ENCODE measurements around the gene NOS3. TPM values are rescaled to one million over a fixed set of nuclear protein-coding genes. Genes with fewer than 3 reads are reported as not detected.

NOS3 gene
- total and polyA plus RNA-seq, 9 of the 15 experiments (the other 6 are each of a cell fraction or from before 2014, with no cell fraction given), result 1.1 to 121 (median 23.6) TPM

DNA sequence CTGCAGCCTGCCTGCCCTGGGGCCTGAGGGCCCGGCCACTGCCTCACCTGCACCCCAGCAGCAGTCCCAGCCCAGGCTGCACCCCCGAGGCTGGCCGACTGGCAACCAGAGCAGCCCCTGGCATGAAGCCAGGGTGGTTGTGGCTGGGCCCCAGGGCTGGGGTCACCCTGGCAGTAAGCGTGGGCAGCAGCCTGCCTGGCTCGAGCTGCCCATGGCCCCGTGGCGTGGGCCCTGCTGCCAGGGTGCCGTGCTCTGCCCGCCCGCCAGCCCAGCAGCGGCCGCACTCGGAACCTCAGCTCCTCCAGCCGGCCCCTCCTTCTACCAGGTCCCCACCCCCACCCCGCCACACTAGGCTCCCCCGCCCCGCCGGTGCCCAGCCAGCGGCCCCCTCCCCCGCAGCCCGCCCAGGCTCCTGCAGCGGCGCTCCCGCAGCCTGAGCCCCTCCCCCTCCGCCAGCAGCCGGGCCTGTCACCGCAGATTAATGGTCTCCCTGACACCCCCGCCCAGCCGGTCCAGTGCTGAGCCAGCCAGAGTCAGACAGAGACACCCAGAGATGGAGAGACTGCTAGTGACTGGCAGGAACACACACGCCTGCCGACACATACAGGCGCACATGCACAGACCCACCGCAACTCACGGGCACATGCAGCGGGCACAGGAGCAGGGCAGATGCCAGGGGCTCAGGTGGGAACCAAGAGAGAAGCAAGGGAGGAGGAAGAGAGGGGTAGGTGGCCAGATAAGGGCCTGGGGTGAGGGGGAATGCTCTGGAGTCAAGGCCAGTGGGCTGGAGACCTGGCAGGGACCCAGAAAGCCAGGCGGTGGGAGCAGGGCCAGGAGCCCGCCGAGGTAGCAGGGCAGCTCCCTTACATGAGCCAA is 35.1 kb upstream of the NOS3 start (continued):
- TF ChIP-seq, protein P1, sequence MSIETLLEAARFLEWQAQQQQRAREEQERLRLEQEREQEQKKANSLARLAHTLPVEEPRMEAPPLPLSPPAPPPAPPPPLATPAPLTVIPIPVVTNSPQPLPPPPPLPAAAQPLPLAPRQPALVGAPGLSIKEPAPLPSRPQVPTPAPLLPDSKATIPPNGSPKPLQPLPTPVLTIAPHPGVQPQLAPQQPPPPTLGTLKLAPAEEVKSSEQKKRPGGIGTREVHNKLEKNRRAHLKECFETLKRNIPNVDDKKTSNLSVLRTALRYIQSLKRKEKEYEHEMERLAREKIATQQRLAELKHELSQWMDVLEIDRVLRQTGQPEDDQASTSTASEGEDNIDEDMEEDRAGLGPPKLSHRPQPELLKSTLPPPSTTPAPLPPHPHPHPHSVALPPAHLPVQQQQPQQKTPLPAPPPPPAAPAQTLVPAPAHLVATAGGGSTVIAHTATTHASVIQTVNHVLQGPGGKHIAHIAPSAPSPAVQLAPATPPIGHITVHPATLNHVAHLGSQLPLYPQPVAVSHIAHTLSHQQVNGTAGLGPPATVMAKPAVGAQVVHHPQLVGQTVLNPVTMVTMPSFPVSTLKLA (conservative IDR thresholded peaks at IDR 0.05), result no peak
- TF ChIP-seq RBM39 (optimal IDR thresholded peaks at IDR 0.05; ENCODE audit: low read depth, low read length) (peak; percentile 28), ZBTB9 (CRISPR knock-in tag; IDR thresholded peaks at IDR 0.05) (peak; percentile 89), TEAD1 (CRISPR knock-in tag; IDR thresholded peaks at IDR 0.05) (peak in 1 of 2 experiments; percentile 37; a peak in 3 of 4 replicates), CAMTA2 (CRISPR knock-in tag; conservative IDR thresholded peaks at IDR 0.05) (peak; percentile 85; the same call in 1 of the 2 replicates), C11orf30 (IDR thresholded peaks at IDR 0.05; ENCODE audit: low read depth) (no peak), CBX2 (IDR thresholded peaks at IDR 0.05; ENCODE audit: insufficient read depth, low read length, poor library complexity, severe bottlenecking) (no peak), ZNF212 (CRISPR knock-in tag; IDR thresholded peaks at IDR 0.05) (peak; percentile 73; the same call in 1 of the 2 replicates), ZNF609 (CRISPR knock-in tag; IDR thresholded peaks at IDR 0.05; ENCODE audit: borderline replicate concordance) (no peak), TBP (optimal IDR thresholded peaks at IDR 0.05; ENCODE audit: low read depth, low read length) (peak; percentile 65), OTX1 (CRISPR knock-in tag; IDR thresholded peaks at IDR 0.05) (peak; percentile 96), TCF7L2 (IDR thresholded peaks at IDR 0.05; ENCODE audit: low read depth, low read length) (no peak), DDX20 (tag; IDR thresholded peaks at IDR 0.05; ENCODE audit: low read depth) (no peak), ZNF57 (CRISPR knock-in tag; IDR thresholded peaks at IDR 0.05) (0 out of 2 replicates have a peak, but pooled peaks have one; percentile 74), NCOA1 (IDR thresholded peaks at IDR 0.05; ENCODE audit: low read depth) (peak; percentile 67; the same call in 1 of the 2 replicates), SMARCE1 (IDR thresholded peaks at IDR 0.05) (peak; percentile 86)
- TF ChIP-seq, protein P2, sequence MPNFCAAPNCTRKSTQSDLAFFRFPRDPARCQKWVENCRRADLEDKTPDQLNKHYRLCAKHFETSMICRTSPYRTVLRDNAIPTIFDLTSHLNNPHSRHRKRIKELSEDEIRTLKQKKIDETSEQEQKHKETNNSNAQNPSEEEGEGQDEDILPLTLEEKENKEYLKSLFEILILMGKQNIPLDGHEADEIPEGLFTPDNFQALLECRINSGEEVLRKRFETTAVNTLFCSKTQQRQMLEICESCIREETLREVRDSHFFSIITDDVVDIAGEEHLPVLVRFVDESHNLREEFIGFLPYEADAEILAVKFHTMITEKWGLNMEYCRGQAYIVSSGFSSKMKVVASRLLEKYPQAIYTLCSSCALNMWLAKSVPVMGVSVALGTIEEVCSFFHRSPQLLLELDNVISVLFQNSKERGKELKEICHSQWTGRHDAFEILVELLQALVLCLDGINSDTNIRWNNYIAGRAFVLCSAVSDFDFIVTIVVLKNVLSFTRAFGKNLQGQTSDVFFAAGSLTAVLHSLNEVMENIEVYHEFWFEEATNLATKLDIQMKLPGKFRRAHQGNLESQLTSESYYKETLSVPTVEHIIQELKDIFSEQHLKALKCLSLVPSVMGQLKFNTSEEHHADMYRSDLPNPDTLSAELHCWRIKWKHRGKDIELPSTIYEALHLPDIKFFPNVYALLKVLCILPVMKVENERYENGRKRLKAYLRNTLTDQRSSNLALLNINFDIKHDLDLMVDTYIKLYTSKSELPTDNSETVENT (CRISPR knock-in tag; IDR thresholded peaks at IDR 0.05), result peak; percentile 86

Measured in K562 (cell line).